ENCODE data around the gene FBXW11.

GRCh38 chr5:171952021-171952420, 54.4 kb downstream of the FBXW11 start:
- TF ChIP-seq CTCF (IDR thresholded peaks at IDR 0.05), result no peak
- no peak for TF ChIP-seq POLR2A (IDR thresholded peaks at IDR 0.05)

All from body of pancreas (tissue), 4 donors.